NCI-H748 treated with DMSO at 0.1 percent for 48 hours (cell line): ENCODE measurements around the gene ROR2.
A peak's percentile ranks its signal among the peaks of the same experiment; 100 is the strongest.

Experiments
- DNase-seq: peaks from one replicate; lab custom pipeline; 2025; lab: John Stamatoyannopoulos, UW

Gene ROR2

GRCh38 chr9:91716239-91716638 lies 233.8 kb downstream of the ROR2 start:
- DNase-seq, result no peak

- no peak for DNase-seq
Measured at GRCh38 chr9:91714874-91715615, 235.0 kb downstream of the ROR2 start.

- no peak for DNase-seq
Measured at GRCh38 chr9:91714020-91714806, 235.8 kb downstream of the ROR2 start.

- no peak for DNase-seq
Measured at GRCh38 chr9:91712811-91713210, 237.2 kb downstream of the ROR2 start.

GRCh38 chr9:91711755-91712601 lies 238.1 kb downstream of the ROR2 start:
- no peak for DNase-seq

GRCh38 chr9:91710158-91710557 lies 239.9 kb downstream of the ROR2 start:
- DNase-seq, result no peak

GRCh38 chr9:91705386-91705785 lies 244.6 kb downstream of the ROR2 start:
- DNase-seq, result no peak

GRCh38 chr9:91700475-91700874 lies 249.6 kb downstream of the ROR2 start:
- no peak for DNase-seq

- no peak for DNase-seq
Measured at GRCh38 chr9:91698266-91698665, 251.8 kb downstream of the ROR2 start.

GRCh38 chr9:91697201-91697600 lies 252.8 kb downstream of the ROR2 start:
- DNase-seq, result no peak

GRCh38 chr9:91694081-91694870 lies 255.8 kb downstream of the ROR2 start:
- no peak for DNase-seq

GRCh38 chr9:91693226-91693625 lies 256.8 kb downstream of the ROR2 start:
- no peak for DNase-seq

GRCh38 chr9:91690540-91691249 lies 259.3 kb downstream of the ROR2 start:
- no peak for DNase-seq

- DNase-seq, result no peak
Measured at GRCh38 chr9:91689006-91689405, 261.0 kb downstream of the ROR2 start.

- no peak for DNase-seq
Measured at GRCh38 chr9:91683269-91683668, 266.8 kb downstream of the ROR2 start.

GRCh38 chr9:91682806-91683205 lies 267.2 kb downstream of the ROR2 start:
- no peak for DNase-seq

GRCh38 chr9:91681461-91682305 lies 268.3 kb downstream of the ROR2 start:
- peak; percentile 26 for DNase-seq

GRCh38 chr9:91680998-91681397 lies 269.0 kb downstream of the ROR2 start:
- no peak for DNase-seq

GRCh38 chr9:91680106-91680505 lies 269.9 kb downstream of the ROR2 start:
- DNase-seq, result no peak
